ENCODE measurements around the gene AK1. TPM values are rescaled to one million over a fixed set of nuclear protein-coding genes. Genes with fewer than 3 reads are reported as not detected.

The AK1 gene, protein sequence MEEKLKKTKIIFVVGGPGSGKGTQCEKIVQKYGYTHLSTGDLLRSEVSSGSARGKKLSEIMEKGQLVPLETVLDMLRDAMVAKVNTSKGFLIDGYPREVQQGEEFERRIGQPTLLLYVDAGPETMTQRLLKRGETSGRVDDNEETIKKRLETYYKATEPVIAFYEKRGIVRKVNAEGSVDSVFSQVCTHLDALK
- 30.1 and 43.5 TPM in 2 replicates for total RNA-seq

DNA sequence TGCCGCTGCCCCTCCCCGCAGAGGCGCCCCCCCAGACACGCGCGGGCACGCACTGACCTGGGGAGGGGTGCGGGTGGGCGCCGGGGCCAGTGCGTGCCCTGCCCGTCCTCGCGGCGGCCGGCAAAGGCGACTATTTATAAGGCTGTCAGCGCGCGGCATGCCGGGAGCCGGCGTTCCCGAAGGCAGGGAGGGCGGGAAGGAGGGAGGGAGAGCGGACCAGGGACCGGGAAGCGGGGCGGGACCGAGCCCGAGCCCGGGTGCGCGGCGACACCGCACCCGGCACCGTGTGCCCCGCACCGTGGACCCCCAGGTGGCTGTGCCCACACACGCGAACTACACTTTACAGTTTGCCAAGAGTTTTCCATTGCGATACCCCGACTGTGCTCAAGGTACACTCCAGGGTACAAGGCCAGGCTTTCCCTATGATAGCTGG lies at the start of gene AK1:
AK1 (minus strand) TSS at position 110 of the 433 bp plus-strand sequence. CDS start 3,058 bp downstream, outside the sequence.

DNA sequence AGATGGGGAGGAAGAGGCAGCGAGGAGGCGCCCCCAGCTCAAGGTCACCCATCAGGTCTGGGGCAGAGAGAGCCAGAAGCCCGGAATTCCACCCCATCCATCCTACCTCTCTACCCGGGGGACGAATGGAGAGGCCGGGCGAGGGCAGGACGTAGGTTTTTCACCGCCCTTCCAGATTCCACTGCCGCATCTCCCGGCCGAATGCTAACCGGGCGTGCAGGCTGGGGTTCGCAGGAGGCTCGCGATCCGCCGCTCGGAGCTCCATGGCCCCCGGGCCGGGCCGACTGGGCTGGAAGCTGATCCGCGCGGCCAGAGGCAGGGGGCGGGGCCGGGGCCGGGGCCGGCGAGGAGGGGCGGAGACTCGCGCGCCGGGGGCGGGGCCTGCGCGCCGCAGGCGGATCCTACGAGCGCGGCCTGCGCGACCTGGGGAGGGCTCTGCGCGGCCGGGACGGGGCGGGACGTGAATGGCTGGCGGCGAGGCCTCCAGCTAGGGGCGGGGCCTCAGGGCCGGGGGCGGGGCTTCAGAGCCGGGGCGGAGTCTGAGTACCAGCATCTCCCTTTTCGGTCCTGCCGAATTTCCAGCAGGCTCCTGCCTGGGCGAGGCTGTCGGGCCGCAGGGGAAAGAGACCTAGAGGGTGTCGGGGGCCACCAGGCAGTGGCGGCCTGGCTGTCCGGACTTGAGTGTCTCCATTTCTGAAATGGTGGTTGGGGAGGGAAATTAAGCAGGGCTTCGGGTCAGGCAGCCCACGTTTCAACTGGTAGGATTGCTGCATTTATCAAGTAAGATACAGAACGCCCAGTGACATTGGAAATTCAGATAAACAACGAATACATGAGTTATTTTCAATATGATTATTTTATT lies 39.5 kb upstream of the AK1 start, which contains the start of gene ST6GALNAC4:
ST6GALNAC4 (minus strand) TSS at position 322 of the 862 bp plus-strand sequence. CDS start 622 bp downstream, outside the sequence.

DNA sequence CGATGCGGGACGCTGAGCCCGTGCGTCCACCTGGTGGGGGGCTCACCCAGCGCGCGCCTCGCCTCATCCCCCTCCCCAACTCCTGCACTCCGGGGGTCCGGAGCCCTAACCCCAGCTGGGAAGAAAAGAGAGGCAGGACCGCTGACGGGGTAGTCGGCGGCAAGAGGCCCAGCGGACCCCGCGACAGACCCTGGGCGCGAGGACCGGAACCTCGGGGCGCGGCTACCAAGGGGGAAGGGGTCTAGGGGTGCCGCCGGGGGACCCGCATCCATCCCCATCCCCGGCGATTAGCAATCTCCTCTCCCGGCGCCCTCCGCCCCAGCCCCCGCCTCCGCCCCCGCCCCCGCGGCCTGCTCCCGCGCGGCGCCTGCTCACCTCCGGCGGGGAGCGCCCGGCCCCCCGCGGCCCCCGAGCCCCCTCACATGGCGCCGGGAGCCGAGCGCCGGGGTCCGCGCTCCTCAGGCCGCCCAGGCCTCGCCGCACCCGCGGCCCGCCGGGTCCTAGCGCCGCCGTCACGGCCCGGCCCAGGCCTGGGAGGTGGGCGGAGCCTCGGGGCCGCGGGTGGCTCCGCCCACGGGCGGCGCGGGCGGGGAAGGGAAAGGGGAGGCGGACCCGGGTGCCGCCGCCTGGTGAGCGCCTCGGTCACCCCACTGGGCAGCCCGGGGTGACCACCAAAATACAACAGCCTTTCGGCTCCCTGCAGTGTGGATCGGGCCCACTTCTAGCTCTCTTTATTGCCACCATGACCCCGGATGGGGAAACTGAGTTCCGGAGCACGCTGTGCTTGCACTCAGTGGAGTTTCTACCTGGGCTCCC lies 21.9 kb upstream of the AK1 start, which contains the start of gene ST6GALNAC6:
ST6GALNAC6 (minus strand) TSS at position 476 of the 816 bp plus-strand sequence. CDS start 1,622 bp downstream, outside the sequence.

DNA sequence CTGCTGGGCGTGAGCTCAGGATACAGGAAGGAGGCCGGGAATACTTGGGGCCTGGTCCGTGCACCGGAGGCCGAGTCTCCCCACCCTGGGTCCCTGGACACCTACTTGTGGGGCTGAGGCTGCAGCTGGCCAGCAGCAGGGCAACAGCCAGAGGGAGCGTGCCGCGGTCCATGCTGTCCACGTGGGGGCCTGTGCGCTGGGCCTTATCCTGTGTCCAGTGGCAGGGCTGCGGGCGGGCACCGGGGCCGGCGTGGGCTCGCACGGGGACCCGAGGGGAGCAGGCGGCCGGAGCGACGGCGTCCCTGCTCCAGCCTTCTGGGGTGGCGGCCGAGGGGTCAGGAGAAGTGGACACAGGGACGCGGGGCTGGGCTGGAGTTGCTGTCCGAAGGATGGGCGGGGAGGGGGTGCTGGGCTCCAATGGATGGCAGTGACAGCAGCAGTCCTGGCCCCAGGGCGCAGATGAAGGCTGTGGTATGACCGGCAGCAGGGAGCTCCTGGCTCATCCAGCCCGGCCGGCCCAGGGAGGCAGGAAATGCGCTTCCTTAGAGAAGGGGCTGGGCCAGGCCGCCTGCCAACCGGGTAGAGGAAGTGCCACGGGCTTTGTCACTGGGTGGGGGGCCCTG lies 23.2 kb downstream of the AK1 start, which contains the start of gene ENG:
ENG (minus strand) TSS at position 475 of the 623 bp plus-strand sequence; CDS start at position 172, 303 bp downstream.

Other genes starting within 250 kb of the AK1 start
- gene CFAP157, start 170.7 kb downstream of the AK1 start, total RNA-seq, result not detected in 2 replicates
- gene PTRH1, start 162.0 kb downstream of the AK1 start, total RNA-seq, result 30.7 and 35.4 TPM in 2 replicates
- not detected in 2 replicates for gene TTC16, start 161.6 kb downstream of the AK1 start, total RNA-seq
- 7.3 and 8.8 TPM in 2 replicates for gene TOR2A, start 142.4 kb downstream of the AK1 start, total RNA-seq
- 40.4 and 57.2 TPM in 2 replicates for gene SH2D3C, start 99.0 kb downstream of the AK1 start, total RNA-seq
- 124 and 162 TPM in 2 replicates for gene CDK9, start 91.6 kb downstream of the AK1 start, total RNA-seq
- gene FPGS, start 74.8 kb downstream of the AK1 start, total RNA-seq, result 73.7 and 110 TPM in 2 replicates
- 12.6 and 38.3 TPM in 2 replicates for gene ENG, start 23.0 kb downstream of the AK1 start, total RNA-seq
- gene ST6GALNAC6, start 21.9 kb upstream of the AK1 start, total RNA-seq, result 23.4 and 32.2 TPM in 2 replicates
- gene ST6GALNAC4, start 39.4 kb upstream of the AK1 start, total RNA-seq, result 38.3 and 53.8 TPM in 2 replicates
- gene PIP5KL1, start 53.1 kb upstream of the AK1 start, total RNA-seq, result 0.65 and 0.91 TPM in 2 replicates
- gene DPM2, start 60.2 kb upstream of the AK1 start, total RNA-seq, result 5.9 and 8.8 TPM in 2 replicates
- 0.97 and 1.4 TPM in 2 replicates for gene EEIG1, start 103.3 kb upstream of the AK1 start, total RNA-seq
- gene NAIF1, start 189.6 kb upstream of the AK1 start, total RNA-seq, result 7.6 and 9.4 TPM in 2 replicates
- 15.9 and 20.1 TPM in 2 replicates for gene SLC25A25, start 190.6 kb upstream of the AK1 start, total RNA-seq